Neutrophil (primary cell): ENCODE measurements around the gene RND1.
"Not testable (repeated sequence)": the region's sequence is repeated elsewhere in the genome, so short reads cannot be mapped to it uniquely, and the experiment has no call there.

Source experiments
- H3K27ac ChIP-seq: fragments of 200-600 bp; sonication (generic); 2 replicates; pipeline ENCODE4 v1.5.1; 2016; ENCODE audit warnings: mild to moderate bottlenecking, moderate library complexity
- H3K27me3 ChIP-seq: fragments of 200-600 bp; sonication (generic); 2 replicates; pipeline ENCODE4 v1.6.0; 2016; ENCODE audit warnings: mild to moderate bottlenecking
- H3K36me3 ChIP-seq: fragments of 200-600 bp; sonication (generic); 2 replicates; pipeline ENCODE4 v1.5.1; 2017
- H3K4me1 ChIP-seq, 2 experiments: fragments of 200-600 bp in 1 of 2; sonication (generic) in 1 of 2; 1 replicate in 1 of 2; 2 replicates in 1 of 2; pipeline versions ENCODE4 v1.5.1 to v1.6.1; 2013 to 2016; ENCODE audit warnings: low read depth in 1 of 2, low read length in 1 of 2, mild to moderate bottlenecking in 1 of 2, moderate library complexity in 1 of 2; ENCODE audit not compliant: control insufficient read depth in 1 of 2, insufficient read depth in 1 of 2
- H3K4me3 ChIP-seq, 2 experiments: fragments of 200-600 bp in 1 of 2; sonication (generic) in 1 of 2; 1 replicate in 1 of 2; 2 replicates in 1 of 2; pipeline ENCODE4 v1.5.1; 2013 to 2016; ENCODE audit warnings: low read depth in 1 of 2, low read length in 1 of 2, mild to moderate bottlenecking in 1 of 2, moderate library complexity in 1 of 2
- H3K9me3 ChIP-seq: fragments of 200-600 bp; sonication (generic); 2 replicates; pipeline ENCODE4 v1.5.1; 2016
- CTCF ChIP-seq: fragments of 200-600 bp; sonication (generic); IDR thresholded peaks from 2 replicates; pipeline ENCODE4 v1.5.1; 2016; ENCODE audit warnings: antibody characterized with exemption

RND1 gene

GRCh38 chr12:48866052-48866711 is 512 bp upstream of the RND1 start:
- Histone ChIP-seq H3K27ac (no peak overlapping the region), H3K4me1 (peaks cover 14 to 16% of the 10 kb centered on the region in 2 experiments)

GRCh38 chr12:48863291-48863690 is 2.4 kb downstream of the RND1 start:
- H3K27ac ChIP-seq: no peak overlapping the region
- peaks cover 62% of the 10 kb centered on the region for H3K27me3 ChIP-seq
- peaks cover 14 to 16% of the 10 kb centered on the region in 2 experiments for H3K4me1 ChIP-seq
- no peaks in the 10 kb centered on the region for H3K9me3 ChIP-seq
- no peak overlapping the region for H3K4me3 ChIP-seq
- H3K36me3 ChIP-seq: no peaks in the 10 kb centered on the region
- TF ChIP-seq CTCF: no peak

More at GRCh38 chr12:48866052-48866711, 512 bp upstream of the RND1 start:
- H3K27me3 ChIP-seq: peaks cover 52% of the 10 kb centered on the region
- no peaks in the 10 kb centered on the region for H3K9me3 ChIP-seq
- peak overlapping the region in 1 of 2 experiments; percentile 39 for H3K4me3 ChIP-seq
- H3K36me3 ChIP-seq: no peaks in the 10 kb centered on the region
- no peak for TF ChIP-seq CTCF

- Histone ChIP-seq H3K9me3 (no peaks in the 10 kb centered on the region), H3K27ac (no peak overlapping the region), H3K4me1 (peaks cover 14 to 16% of the 10 kb centered on the region in 2 experiments), H3K36me3 (no peaks in the 10 kb centered on the region), H3K4me3 (no peak overlapping the region), H3K27me3 (peaks cover 62% of the 10 kb centered on the region)
- TF ChIP-seq CTCF: no peak
These were observed 2.9 kb downstream of the RND1 start for GRCh38 chr12:48862760-48863159.

- Histone ChIP-seq H3K4me3 (no peak overlapping the region), H3K4me1 (peaks cover 14 to 16% of the 10 kb centered on the region in 2 experiments), H3K9me3 (no peaks in the 10 kb centered on the region), H3K27me3 (peaks cover 65% of the 10 kb centered on the region), H3K27ac (no peak overlapping the region), H3K36me3 (no peaks in the 10 kb centered on the region)
- TF ChIP-seq CTCF: no peak
These were observed 4.6 kb downstream of the RND1 start for GRCh38 chr12:48861111-48861510.

- not testable (repeated sequence) for H3K4me1 ChIP-seq, H3K27ac ChIP-seq, H3K4me3 ChIP-seq, H3K9me3 ChIP-seq, H3K36me3 ChIP-seq
- peaks cover 57% of the 10 kb centered on the region for H3K27me3 ChIP-seq
These were observed 5.4 kb downstream of the RND1 start for GRCh38 chr12:48860236-48860635.

GRCh38 chr12:48859607-48860006 is 6.1 kb downstream of the RND1 start:
- no peak for TF ChIP-seq CTCF
- Histone ChIP-seq H3K4me3 (no peak overlapping the region), H3K9me3 (no peaks in the 10 kb centered on the region), H3K4me1 (peaks cover 0 to 4% of the 10 kb centered on the region in 2 experiments), H3K27ac (no peak overlapping the region), H3K36me3 (no peaks in the 10 kb centered on the region), H3K27me3 (peaks cover 50% of the 10 kb centered on the region)
